ENCODE data around the gene PPP1R15B.

Gene PPP1R15B

DNA sequence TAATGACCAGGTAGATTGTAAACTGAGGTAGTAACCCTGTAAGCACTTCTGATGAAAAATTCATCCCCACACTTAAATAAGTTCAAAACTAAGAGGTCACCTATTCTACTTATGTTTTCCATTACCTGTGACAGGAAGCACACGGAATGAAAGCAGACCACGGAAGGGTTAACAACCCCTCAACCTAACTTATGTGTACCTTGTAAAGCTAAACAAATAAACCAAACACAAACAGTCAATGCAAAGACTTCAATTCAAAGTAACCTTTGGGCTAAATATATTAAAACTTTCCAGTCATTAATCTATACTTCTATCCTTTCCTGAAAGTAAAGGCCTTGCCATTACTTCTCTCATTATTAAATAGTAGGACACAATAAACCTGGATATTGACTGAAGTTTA, 7.0 kb downstream of the PPP1R15B start:
- in situ Hi-C loops (cut with MboI; ENCODE audit: low sequenced_read_pairs): no loop called here

DNA sequence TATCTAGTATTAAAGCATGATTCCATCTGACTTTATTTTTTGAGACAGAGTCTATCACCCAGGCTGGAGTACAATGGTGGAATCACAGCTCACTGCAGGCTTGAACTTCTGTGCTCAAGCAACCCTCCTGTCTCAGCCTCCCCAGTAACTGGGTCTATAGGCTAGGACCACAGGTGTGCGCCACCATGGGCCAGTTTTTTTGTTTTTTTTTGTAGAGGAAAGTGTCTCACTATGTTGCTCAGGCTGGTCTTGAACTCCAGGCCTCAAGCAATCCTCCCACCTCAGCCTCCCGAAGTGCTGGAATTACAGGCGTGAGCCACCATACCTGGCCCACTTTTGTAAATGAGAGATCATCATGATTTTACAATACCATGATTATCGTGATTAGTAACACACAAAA, 9.2 kb downstream of the PPP1R15B start:
- in situ Hi-C loops (cut with MboI; ENCODE audit: low sequenced_read_pairs): no loop called here

DNA sequence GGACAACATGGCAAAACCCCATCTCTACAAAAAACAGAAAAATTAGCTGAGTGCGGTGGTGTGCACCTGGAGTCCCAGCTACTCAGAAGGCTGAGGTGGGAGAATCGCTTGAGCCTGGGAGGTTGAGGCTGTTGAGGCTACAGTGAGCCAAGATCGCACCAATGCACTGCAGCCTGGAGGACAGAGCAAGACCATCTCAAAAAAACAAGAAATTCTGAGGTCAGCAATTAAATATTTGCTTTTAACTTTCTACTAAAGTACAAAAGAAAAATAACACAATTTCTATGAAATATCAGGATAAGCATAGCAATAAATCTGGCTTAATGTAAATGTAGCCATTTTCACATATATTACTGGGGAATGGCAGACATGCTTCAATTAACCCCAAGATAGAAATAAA, 9.9 kb downstream of the PPP1R15B start:
- in situ Hi-C loops (cut with MboI; ENCODE audit: low sequenced_read_pairs): no loop called here

DNA sequence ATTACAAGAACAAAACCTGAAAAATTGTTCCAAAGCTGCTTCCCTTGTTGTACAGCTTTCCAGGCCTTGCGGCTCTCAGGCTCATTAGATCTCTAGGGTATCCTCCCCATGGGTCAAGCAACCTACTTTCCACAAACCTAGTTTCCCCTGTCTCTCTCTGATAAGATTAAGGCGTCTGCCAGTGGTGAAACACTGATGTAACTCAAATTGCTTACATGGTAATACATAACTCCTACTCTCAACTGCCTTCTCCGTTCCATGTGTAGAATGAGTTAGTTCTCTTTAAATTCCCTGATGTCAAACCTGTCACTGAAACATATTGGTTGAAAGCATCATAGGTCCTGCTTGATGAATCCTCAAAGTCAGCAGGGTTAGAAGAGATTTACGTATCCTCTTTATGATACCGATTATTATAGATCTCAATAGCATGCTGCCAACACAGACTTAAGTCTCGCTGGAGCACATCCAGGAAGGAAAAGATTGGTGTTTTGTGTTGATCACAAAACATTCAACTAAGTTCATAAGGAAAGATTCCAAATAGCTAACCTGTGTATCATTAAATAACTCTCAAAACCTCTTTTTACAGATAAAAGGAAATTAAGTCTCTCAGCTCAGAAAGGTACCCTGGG, 10.6 kb downstream of the PPP1R15B start:
- in situ Hi-C loops (cut with MboI; ENCODE audit: low sequenced_read_pairs): no loop called here

DNA sequence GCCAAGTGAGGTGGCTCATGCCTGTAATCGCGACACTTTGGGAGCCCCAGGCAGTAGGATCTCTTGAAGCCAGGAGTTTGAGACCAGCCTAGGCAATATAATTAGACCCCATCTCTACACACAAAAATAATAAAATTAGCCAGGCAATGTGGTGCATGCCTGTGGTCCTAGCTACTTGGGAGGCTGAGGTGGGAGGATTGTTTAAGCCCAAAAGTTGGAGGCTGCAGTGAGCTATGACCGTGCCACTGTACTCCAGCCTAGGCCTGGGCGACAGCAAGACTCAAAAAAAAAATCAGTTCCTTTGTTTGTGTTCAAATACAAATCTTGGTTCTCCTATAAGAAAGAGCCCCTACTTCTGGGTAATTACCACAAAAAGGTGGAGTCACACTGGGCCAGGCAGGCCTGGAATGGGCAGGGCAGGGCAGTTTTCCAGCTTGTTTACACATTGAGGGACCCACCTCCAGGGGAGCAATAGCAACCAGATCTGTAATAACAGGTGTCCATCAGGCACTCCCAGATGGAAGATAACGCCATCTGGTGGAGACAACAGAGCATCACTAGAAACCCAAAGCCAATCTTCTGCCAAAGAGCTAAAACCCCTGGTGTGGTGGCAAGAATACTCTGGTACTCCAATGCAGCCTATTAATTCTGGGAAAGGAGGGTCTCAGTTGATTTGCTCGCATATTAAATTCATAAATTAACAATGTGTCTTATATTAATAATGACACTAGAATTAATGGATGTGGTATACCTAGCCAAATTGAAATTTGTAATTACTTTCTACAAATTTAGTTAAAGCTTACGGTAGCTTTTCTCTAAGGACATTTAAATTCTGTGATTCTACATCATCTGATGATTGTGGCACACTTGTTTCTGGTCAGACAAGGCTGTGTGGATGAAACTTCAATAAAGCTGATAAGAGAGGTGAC, 13.2 kb downstream of the PPP1R15B start:
- in situ Hi-C loops (cut with MboI; ENCODE audit: low sequenced_read_pairs): no loop called here

DNA sequence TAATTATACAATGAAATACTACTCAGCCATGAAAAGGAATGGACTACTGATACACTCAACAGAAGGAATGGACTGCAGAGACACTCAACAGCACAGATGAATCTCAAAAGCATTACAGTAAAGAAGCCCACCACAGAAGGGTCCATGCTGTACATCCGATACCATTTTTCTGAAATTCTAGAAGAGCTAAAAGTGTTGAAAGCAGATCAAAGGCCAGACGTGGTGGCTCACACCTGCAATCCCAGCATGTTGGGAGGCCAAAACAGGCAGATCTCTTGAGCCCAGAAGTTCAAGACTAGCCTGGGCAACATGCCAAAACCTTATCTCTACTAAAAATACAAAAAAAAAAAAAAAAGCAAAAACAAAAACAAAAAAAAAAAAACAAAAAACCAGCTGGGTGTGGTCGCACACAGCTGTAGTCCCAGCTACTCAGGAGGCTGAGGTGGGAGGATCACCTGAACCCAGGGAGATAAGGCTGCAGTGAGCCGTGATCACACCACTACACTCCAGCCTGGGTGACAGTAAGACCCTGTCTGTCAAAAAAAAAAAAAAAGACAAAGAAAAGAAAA, 15.5 kb downstream of the PPP1R15B start:
- in situ Hi-C loops (cut with MboI; ENCODE audit: low sequenced_read_pairs): no loop called here

- in situ Hi-C loops (cut with MboI; ENCODE audit: low sequenced_read_pairs): no loop called here
Observed at GRCh38 chr1:204391629-204392028, 20.0 kb downstream of the PPP1R15B start.

GRCh38 chr1:204390751-204391466, 20.7 kb downstream of the PPP1R15B start:
- in situ Hi-C loops (cut with MboI; ENCODE audit: low sequenced_read_pairs): no loop called here

DNA sequence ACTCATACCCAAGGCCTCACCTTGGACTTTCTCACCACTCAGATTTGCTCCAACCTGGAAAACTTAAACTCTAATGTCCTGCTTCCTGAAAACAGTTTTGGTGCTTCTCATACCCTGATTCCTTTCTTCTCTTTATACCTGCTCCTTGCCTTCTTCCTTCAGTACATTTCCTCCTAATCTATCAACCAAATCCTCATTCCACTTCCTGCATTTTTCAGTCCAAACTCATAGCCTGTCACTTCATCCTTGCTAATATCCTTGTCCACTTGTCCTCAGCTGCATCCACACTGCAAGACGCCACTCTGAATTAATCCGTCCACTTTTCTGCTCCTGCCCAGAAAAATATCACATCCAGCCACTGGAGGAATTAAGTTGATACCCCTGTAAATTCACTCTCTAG, 25.9 kb downstream of the PPP1R15B start:
- in situ Hi-C loops (cut with MboI; ENCODE audit: low sequenced_read_pairs): no loop called here

DNA sequence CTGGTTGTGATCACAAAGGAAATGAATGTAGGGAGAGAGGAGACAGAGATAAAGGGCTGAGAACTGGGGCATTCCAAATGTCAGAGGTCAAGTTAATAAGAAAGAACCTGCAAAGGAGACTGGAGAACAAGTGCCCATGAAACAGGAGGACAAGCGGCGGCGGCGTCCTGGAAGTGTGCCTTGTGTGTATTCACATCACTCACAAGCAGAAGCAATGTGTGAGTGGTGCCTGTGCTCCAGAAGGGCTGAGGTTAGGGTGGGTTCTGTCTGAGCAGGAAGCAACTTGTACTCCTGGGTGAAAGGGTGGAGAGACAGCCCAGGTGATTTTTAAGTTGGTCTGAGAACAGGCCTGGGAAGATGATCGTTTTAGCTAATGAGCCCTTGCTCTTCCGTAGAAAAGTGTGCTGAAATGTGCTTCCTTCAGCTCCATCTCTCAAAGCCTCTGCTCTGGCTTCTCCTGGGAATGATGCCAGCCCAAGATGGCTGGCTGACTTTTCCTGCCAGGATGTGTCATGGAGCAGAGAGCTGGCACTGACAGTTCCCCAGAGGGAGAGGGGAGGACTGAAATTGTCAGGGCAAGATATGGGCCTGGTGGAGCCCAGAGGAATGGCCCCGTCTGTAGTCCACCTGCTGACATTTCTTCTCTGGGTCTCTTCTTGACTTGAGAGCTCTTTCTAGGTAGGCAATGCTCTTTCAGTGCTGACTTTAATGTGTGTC, 26.8 kb downstream of the PPP1R15B start:
- in situ Hi-C loops (cut with MboI; ENCODE audit: low sequenced_read_pairs): no loop called here

GRCh38 chr1:204383163-204383904, 28.3 kb downstream of the PPP1R15B start:
- in situ Hi-C loops (cut with MboI; ENCODE audit: low sequenced_read_pairs): no loop called here

DNA sequence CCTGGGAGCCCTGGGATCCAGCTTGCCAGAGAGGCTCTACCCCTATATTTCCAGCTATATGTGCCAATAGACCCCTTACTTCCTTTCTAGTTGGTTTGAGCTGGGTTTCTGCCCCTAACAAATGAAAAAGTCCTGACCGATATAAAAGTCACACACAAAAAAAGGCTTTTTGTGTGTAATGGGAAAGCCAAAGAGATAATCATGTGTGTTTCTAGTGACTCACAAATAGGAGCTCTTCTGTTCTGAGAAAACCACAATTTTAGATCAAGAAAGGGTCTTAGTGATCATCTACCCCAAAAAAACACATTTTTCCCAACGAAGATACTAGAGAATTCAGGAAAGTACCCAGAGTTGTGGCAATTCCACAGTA, 28.9 kb downstream of the PPP1R15B start:
- in situ Hi-C loops (cut with MboI; ENCODE audit: low sequenced_read_pairs): no loop called here

DNA sequence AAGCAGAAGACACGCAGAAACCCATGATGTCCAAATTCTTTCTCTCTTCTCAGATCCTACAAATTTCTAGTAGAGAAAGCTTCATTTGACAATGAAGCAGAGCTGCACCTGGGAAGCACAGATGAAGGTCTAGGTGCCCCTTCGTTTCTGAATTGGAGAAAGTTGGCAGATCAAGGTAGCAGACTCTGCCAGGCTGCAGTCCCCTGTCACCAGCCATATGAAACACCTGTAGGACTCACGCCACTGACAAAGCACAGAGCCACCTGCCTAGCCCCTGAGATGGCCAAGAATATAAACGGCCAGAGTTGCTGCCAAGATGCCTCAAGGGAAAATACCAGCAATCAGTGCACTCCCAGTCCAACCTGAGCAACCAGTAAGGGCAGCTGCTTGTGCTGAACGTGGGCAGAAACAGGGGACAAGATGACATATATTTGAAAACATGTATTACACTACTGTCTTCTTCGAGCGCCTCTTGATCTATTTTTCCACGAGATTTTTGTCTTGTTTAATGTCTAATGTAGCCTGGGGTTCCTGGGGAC, 31.3 kb downstream of the PPP1R15B start:
- in situ Hi-C loops (cut with MboI; ENCODE audit: low sequenced_read_pairs): no loop called here

GRCh38 chr1:204377800-204378668, 33.6 kb downstream of the PPP1R15B start:
- in situ Hi-C loops (cut with MboI; ENCODE audit: low sequenced_read_pairs): loop anchor here (10.0 kb wide), 1 partner anchor 213 kb away; the partner anchor contains the start of gene REN

- in situ Hi-C loops (cut with MboI; ENCODE audit: low sequenced_read_pairs): loop anchor here (10.0 kb wide), 1 partner anchor 212 kb away; the partner anchor contains the start of gene REN
Observed at GRCh38 chr1:204376919-204377799, 34.5 kb downstream of the PPP1R15B start.

DNA sequence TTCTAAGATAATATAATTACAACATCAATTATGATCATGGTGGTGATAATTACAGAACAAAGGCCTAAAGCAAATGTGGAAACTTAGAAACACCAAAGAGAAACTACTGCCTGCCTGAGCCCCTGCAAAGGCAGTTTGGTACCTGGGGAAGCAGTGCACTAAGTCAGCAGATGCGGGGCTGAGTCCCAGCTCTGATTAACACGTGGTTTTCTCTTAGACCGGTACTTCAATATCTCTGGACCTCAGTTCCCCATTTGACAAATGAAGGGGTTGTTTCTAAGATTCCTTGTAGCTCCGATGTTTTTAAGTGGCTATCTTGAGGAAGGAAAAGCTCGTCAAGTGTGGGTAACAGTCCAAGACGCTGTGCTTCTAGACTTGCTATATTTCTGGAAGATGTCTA, 35.2 kb downstream of the PPP1R15B start:
- in situ Hi-C loops (cut with MboI; ENCODE audit: low sequenced_read_pairs): loop anchor here (10.0 kb wide), 1 partner anchor 212 kb away; the partner anchor contains the start of gene REN

- in situ Hi-C loops (cut with MboI; ENCODE audit: low sequenced_read_pairs): loop anchor here (10.0 to 25.0 kb wide), 2 partner anchors 209 to 1337 kb away; partner anchors contain the start of genes PPFIA4 and REN
Observed at GRCh38 chr1:204373911-204374310, 37.7 kb downstream of the PPP1R15B start.
